ENCODE data around the gene HS3ST1. TPM values are rescaled to one million over a fixed set of nuclear protein-coding genes. Genes with fewer than 3 reads are reported as not detected.

HS3ST1 gene
- 0.72 and 0.94 TPM in 2 replicates for total RNA-seq

DNA sequence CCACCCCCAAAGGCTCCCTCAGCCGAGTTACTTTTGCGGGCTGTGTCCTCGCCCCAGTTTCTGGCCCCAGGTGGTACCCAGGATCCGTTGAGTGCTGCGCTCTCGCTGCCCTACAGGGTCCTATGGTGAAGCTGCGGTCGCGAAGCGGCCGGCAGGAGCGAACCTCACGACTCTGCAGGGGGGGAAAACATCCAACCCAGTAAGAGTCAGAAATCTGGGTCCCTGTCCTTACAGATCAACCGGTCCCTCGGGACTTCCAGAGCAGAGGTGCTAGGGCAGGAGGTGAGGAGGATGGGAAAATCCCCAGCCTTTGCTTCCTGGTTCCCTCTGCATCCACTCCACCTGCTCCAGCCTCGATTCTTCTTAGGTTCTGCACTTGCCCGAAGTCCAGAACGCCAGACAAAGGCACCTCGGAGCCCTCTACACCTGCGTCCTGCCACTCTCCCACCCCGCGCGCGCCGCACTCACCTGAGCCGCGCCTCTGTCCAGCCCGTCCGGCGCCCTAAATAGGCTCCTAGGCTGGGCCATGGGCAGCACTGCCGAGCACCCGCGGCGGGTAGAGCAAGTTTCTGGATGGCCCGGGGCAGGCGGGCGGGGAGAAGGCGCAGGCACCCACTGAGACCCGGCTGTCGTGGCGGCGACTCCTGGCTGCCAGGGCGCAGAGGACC is at the start of gene HS3ST1:
Gene HS3ST1, minus strand, starts transcription at position 664 of the 668 bp plus-strand sequence. CDS start 28,889 bp downstream, outside the sequence.

All from hair follicular keratinocyte (primary cell).